Lower leg skin (tissue), 4 donors: Measurements from ENCODE around the gene C1QTNF3. TPM values are rescaled to one million over a fixed set of nuclear protein-coding genes. Genes with fewer than 3 reads are reported as not detected.

Source experiments
- DNase-seq, 2 donors: peaks; one replicate each; pipeline ENCODE4 v3.0.0-alpha.2; 2019; ENCODE audit warnings: low spot score in 2 of 2
- H3K4me3 ChIP-seq: fragments of 200-600 bp; sonication (generic); 2 replicates; pipeline ENCODE4 v1.5.1; 2017; ENCODE audit warnings: mild to moderate bottlenecking, low read depth; ENCODE audit not compliant: poor library complexity, severe bottlenecking
- POLR2A ChIP-seq, 2 donors: fragments of 450-650 bp; IDR thresholded peaks; one replicate each; pipeline ENCODE4 v1.6.1; 2016 to 2017; ENCODE audit warnings: antibody characterized with exemption in 2 of 2, mild to moderate bottlenecking in 1 of 2, moderate library complexity in 1 of 2
- WGBS, 2 donors: methylation state at CpG; one replicate each; pipeline ENCODE4 v1.1.5; 2018; 5-methylcytosine and 5-hydroxymethylcytosine counted together
- intact Hi-C: fragments of 100-400 bp; cut with DNase I; formaldehyde crosslinking; loops from one replicate; pipeline ENCODE4 v1.15.0; 2023; ENCODE audit warnings: low total_unique reads
- total RNA-seq, 4 donors: library from RNA; depleted of rRNA; stranded (reverse); fragments of >200 nt; gene quantifications; one replicate each; pipeline ENCODE4 v1.1.0, GENCODE V29; 2016
- TF ChIP-seq, protein P1 (sequence below), 3 donors: fragments of 450-650 bp; IDR thresholded peaks; one replicate each; pipeline ENCODE4 v1.5.1; 2016; ENCODE audit warnings: antibody characterized with exemption in 3 of 3, mild to moderate bottlenecking in 3 of 3, moderate library complexity in 2 of 3

C1QTNF3 gene
- total RNA-seq, 4 donors from 2014 or later, result 3.3 to 14.9 (median 7.4) TPM

DNA sequence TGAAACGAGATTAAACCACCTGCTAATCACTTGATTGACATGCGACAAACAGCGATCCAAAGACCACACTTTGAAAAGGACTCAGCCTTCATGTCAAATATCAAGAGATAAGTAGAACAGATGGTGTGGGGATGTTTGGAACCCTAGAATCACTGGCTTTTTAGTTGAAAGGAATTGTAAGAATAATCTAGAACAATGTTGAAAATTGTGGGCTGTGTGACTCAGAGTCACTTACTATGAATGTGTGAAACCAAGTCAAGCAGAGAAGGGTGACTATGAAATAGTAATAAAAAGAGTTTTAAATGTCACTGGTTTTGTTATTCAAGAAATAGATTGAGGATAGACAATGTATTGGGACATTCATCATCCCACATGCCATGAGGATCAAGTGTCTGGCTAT, 14.1 kb upstream of the C1QTNF3 start:
- TF ChIP-seq, protein P1, sequence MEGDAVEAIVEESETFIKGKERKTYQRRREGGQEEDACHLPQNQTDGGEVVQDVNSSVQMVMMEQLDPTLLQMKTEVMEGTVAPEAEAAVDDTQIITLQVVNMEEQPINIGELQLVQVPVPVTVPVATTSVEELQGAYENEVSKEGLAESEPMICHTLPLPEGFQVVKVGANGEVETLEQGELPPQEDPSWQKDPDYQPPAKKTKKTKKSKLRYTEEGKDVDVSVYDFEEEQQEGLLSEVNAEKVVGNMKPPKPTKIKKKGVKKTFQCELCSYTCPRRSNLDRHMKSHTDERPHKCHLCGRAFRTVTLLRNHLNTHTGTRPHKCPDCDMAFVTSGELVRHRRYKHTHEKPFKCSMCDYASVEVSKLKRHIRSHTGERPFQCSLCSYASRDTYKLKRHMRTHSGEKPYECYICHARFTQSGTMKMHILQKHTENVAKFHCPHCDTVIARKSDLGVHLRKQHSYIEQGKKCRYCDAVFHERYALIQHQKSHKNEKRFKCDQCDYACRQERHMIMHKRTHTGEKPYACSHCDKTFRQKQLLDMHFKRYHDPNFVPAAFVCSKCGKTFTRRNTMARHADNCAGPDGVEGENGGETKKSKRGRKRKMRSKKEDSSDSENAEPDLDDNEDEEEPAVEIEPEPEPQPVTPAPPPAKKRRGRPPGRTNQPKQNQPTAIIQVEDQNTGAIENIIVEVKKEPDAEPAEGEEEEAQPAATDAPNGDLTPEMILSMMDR (IDR thresholded peaks at IDR 0.05), result no peak
- TF ChIP-seq POLR2A (IDR thresholded peaks at IDR 0.05), result no peak
- intact Hi-C loops, result no loop called here
- 97 to 98% methylated on average over 3 of the region's 3 CpGs for WGBS, 2 donors
- H3K4me3 ChIP-seq, result no peak overlapping the region
- DNase-seq, result no peak

DNA sequence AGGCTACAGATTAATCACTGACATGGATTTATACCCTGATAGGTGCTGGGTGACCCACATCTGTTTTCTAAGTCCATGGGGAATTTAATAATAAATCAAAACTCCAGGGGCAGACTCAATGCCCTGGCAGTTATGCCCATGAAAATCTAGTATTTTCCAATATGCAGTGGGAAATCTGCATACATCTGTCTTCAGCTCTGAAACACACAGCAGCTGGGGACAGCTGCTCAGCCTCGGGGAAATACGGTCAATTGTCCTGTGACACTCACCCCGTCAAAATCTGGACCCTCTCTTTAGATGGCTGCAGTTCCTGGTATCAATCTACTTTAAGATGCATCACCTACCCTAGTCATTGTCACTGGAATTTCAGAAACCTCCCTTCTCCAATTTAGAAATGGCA, 12.7 kb upstream of the C1QTNF3 start:
- H3K4me3 ChIP-seq, result no peak overlapping the region
- DNase-seq, result no peak
- TF ChIP-seq, protein P1 (IDR thresholded peaks at IDR 0.05), result no peak
- no peak for TF ChIP-seq POLR2A (IDR thresholded peaks at IDR 0.05)
- intact Hi-C loops, result no loop called here
- 90 to 96% methylated on average over 3 of the region's 3 CpGs for WGBS, 2 donors

DNA sequence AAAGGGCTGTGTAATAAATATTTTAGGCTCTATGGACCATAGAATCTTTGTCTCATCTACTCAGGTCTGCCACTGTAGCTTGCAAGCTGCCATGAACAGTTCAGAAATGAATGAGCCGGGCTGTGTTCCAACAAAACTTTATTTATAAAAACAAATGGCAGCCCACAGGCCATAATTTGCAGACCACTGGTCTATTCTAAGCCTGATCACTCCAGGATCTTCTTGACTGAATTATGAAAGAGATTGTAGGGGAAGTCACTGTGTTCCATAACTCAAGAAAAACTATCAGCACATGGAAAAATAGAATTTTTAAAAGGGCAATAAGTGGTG, 11.4 kb upstream of the C1QTNF3 start:
- H3K4me3 ChIP-seq, result no peak overlapping the region
- intact Hi-C loops, result no loop called here
- TF ChIP-seq, protein P1 (IDR thresholded peaks at IDR 0.05), result no peak
- WGBS, 2 donors, result 96 to 97% methylated on average over 1 of the region's 1 CpG
- DNase-seq, result no peak

DNA sequence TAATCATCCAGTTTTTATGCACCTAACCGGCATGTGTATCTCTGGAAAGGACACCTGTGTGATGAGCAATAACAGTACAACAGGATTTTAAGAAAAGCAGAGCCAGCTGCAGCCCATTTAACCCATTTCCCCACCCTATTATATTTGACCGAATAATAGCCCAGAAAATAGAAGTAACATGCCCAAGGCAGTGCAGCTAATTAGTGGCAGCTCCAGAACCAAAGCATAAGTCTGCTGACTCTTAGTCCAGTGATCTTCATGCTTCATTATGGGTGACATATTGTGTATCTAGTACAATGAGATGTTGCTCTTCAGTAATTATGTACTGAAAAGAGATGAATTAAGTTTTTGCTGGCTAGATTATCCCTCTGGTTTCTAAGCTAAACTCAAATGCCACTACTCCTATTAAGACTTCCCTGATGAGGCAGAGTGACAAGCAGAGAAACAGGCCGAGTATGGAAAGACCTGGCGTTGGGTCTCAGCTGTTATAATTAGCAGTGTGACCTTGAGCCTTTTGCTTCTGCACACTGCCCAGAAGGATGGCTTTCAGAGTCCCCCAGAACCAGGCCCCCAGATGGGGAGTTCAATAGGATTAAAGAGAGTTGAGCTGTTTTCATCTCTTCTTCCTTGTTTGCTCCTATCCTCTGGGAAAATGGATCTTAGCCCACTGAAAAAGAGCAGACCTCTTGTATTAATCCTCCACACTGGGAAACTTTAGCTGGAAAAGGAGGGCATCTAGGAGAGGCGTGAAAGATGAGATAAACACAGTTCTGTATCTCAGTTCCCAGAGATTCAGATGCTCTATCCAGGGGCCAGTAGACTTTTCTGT, 10.8 kb upstream of the C1QTNF3 start:
- WGBS, 2 donors, result 59 to 61% methylated on average over 5 of the region's 5 CpGs
- intact Hi-C loops, result no loop called here
- no peak overlapping the region for H3K4me3 ChIP-seq
- no peak for DNase-seq
- TF ChIP-seq POLR2A (IDR thresholded peaks at IDR 0.05), result no peak
- TF ChIP-seq, protein P1 (IDR thresholded peaks at IDR 0.05), result no peak

DNA sequence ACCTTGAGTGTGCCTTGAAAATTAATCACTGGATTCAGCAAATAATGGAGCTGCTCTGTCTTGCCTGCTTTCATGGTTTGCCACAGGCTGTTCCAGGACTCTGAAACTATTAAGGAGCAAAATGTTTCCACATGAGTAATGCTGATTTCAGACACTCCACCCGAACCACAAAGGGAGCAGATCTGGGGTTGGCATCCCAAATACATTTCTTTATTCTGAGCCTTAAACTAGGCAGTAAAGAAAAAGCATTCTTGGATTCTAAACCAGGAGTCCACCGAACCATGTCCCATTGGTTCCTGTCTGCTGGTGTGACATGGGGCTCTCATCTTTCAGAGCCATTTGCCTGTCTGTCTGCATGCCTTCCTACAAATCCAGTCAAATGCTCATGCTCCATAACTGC, 10.1 kb upstream of the C1QTNF3 start:
- H3K4me3 ChIP-seq, result no peak overlapping the region
- intact Hi-C loops, result no loop called here
- 15 to 18% methylated on average over 2 of the region's 2 CpGs for WGBS, 2 donors
- TF ChIP-seq, protein P1 (IDR thresholded peaks at IDR 0.05), result no peak
- TF ChIP-seq POLR2A (IDR thresholded peaks at IDR 0.05), result no peak
- no peak for DNase-seq
